Osteoblast (primary cell): Measurements from ENCODE around the gene CACNA1D. TPM values are rescaled to one million over a fixed set of nuclear protein-coding genes. Genes with fewer than 3 reads are reported as not detected.

Experiments
- DNase-seq: peaks from one replicate; pipeline ENCODE4 v3.0.0; 2011; ENCODE audit warnings: low spot score, mixed read lengths; ENCODE audit not compliant: insufficient read length; ENCODE audit errors: missing footprints
- H2AFZ ChIP-seq: 2 replicates; pipeline ENCODE4 v1.6.0; 2011; ENCODE audit warnings: mild to moderate bottlenecking, low read length
- H3K27ac ChIP-seq: 2 replicates; pipeline ENCODE4 v1.5.1; 2011; ENCODE audit warnings: mild to moderate bottlenecking, low read depth, low read length, moderate library complexity
- H3K27me3 ChIP-seq: 2 replicates; pipeline ENCODE4 v1.6.0; 2012; ENCODE audit warnings: mild to moderate bottlenecking, control low read depth, inconsistent platforms, low read length, moderate library complexity; ENCODE audit not compliant: insufficient read depth
- H3K36me3 ChIP-seq: 2 replicates; pipeline ENCODE4 v1.5.1; 2011; ENCODE audit warnings: mild to moderate bottlenecking, low read length, control low read depth, moderate library complexity; ENCODE audit not compliant: insufficient read depth
- H3K4me1 ChIP-seq: 2 replicates; pipeline ENCODE4 v1.5.1; 2011; ENCODE audit warnings: mild to moderate bottlenecking, low read length, control low read depth, moderate library complexity; ENCODE audit not compliant: insufficient read depth
- H3K4me2 ChIP-seq: 2 replicates; pipeline ENCODE4 v1.6.0; 2011; ENCODE audit warnings: mild to moderate bottlenecking, low read length; ENCODE audit not compliant: insufficient read depth
- H3K4me3 ChIP-seq: fragments of 200-600 bp; sonication (generic); 3 replicates; pipeline ENCODE4 v1.5.1; 2012; ENCODE audit warnings: mild to moderate bottlenecking, low read length, inconsistent platforms; ENCODE audit not compliant: insufficient read depth
- H3K79me2 ChIP-seq: 2 replicates; pipeline ENCODE4 v1.6.0; 2012; ENCODE audit warnings: mild to moderate bottlenecking, low read length, control low read depth, inconsistent platforms; ENCODE audit not compliant: insufficient read depth
- H3K9me3 ChIP-seq: 2 replicates; pipeline ENCODE4 v1.5.1; 2011; ENCODE audit warnings: low read depth, low read length, control low read depth
- H4K20me1 ChIP-seq: 2 replicates; pipeline ENCODE4 v1.6.0; 2012; ENCODE audit warnings: mild to moderate bottlenecking, low read length, control low read depth; ENCODE audit not compliant: insufficient read depth
- total RNA-seq: library from RNA; depleted of rRNA; stranded (reverse); fragments of >200 nt; gene quantifications from 2 replicates; pipeline ENCODE4 v1.2.3, GENCODE V29; 2012
- TF ChIP-seq, protein P1 (sequence below): IDR thresholded peaks from 2 replicates; pipeline ENCODE4 v1.5.1; 2011; ENCODE audit warnings: mild to moderate bottlenecking, low read depth, low read length, moderate library complexity; ENCODE audit errors: extremely low read depth

The CACNA1D gene
- total RNA-seq, 1 donor, result under 0.01 TPM

DNA sequence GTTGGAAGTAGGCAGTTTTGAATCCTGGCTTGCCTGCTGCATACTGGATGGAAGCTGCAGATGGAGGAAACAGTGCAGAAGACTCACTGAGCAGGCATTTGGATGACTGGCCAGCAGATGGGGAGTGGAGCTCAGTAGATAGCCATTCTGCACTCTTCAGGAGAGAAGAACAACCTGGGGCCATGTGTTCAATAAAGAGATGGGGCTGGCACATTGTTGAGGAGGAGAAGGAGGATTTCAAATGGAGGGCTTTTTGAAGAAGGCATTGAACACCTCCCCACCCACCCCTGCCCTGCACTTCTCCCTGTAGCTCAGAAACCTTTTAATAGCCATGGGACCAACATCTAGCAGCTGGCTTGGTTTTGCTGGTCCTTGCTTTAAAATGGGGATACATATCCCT lies 109.8 kb downstream of the CACNA1D start:
- no peak overlapping the region for H3K4me3 ChIP-seq
- no peaks in the 10 kb centered on the region for H3K9me3 ChIP-seq
- H3K27me3 ChIP-seq, result no peaks in the 10 kb centered on the region
- H3K4me1 ChIP-seq, result no peaks in the 10 kb centered on the region
- H3K36me3 ChIP-seq, result no peaks in the 10 kb centered on the region
- H3K79me2 ChIP-seq, result no peaks in the 10 kb centered on the region
- DNase-seq, result no peak
- no peak overlapping the region for H3K4me2 ChIP-seq
- no peak overlapping the region for H2AFZ ChIP-seq
- H3K27ac ChIP-seq, result no peak overlapping the region
- H4K20me1 ChIP-seq, result no peaks in the 10 kb centered on the region
- TF ChIP-seq, protein P1, sequence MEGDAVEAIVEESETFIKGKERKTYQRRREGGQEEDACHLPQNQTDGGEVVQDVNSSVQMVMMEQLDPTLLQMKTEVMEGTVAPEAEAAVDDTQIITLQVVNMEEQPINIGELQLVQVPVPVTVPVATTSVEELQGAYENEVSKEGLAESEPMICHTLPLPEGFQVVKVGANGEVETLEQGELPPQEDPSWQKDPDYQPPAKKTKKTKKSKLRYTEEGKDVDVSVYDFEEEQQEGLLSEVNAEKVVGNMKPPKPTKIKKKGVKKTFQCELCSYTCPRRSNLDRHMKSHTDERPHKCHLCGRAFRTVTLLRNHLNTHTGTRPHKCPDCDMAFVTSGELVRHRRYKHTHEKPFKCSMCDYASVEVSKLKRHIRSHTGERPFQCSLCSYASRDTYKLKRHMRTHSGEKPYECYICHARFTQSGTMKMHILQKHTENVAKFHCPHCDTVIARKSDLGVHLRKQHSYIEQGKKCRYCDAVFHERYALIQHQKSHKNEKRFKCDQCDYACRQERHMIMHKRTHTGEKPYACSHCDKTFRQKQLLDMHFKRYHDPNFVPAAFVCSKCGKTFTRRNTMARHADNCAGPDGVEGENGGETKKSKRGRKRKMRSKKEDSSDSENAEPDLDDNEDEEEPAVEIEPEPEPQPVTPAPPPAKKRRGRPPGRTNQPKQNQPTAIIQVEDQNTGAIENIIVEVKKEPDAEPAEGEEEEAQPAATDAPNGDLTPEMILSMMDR, result no peak

DNA sequence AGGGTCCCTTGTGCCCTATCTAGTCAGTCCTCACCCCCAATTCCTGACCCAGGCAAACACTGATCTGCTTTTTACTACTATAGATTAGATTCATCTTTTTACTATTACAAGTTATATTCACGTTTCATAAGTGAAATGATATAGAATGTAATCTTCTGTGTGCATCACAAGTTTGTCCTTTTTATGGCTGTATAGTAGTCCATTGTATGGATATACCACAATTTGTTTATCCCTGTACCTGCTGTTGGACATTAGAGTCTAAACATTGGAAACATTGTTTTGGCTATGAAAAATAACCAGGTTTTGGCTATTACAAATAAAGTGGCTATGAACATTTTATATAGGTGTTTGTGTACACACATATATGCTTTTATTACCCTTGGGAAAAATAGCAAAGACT lies 112.4 kb downstream of the CACNA1D start:
- no peaks in the 10 kb centered on the region for H3K4me1 ChIP-seq
- no peak overlapping the region for H3K27ac ChIP-seq
- H4K20me1 ChIP-seq, result no peaks in the 10 kb centered on the region
- H3K36me3 ChIP-seq, result no peaks in the 10 kb centered on the region
- H3K4me2 ChIP-seq, result no peak overlapping the region
- H3K79me2 ChIP-seq, result no peaks in the 10 kb centered on the region
- H3K27me3 ChIP-seq, result no peaks in the 10 kb centered on the region
- no peak for DNase-seq
- H3K4me3 ChIP-seq, result no peak overlapping the region
- no peaks in the 10 kb centered on the region for H3K9me3 ChIP-seq
- TF ChIP-seq, protein P1, result no peak
- no peak overlapping the region for H2AFZ ChIP-seq

DNA sequence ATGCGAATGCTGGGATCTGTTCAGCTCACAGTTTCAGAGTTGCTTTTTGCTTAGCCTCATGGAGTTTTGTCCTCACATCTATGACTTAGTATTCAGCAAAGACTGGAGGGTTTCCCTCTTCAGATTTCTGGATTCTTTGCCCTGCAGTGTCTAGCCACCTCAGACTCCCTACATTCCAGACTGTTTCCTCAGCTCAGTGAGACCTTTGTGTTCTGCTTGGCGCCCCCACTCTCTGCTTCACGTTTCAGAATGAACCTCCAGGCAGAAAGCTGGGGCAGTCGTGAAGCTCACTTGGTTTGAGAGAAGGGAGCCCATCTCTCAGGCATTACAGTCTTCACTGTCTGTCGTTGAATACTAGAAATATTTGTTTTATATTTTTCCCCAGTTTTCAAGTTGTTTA lies 118.1 kb downstream of the CACNA1D start:
- no peaks in the 10 kb centered on the region for H3K4me1 ChIP-seq
- no peak for DNase-seq
- no peaks in the 10 kb centered on the region for H3K36me3 ChIP-seq
- no peaks in the 10 kb centered on the region for H4K20me1 ChIP-seq
- H2AFZ ChIP-seq, result no peak overlapping the region
- H3K79me2 ChIP-seq, result no peaks in the 10 kb centered on the region
- no peaks in the 10 kb centered on the region for H3K9me3 ChIP-seq
- no peak overlapping the region for H3K27ac ChIP-seq
- no peak overlapping the region for H3K4me2 ChIP-seq
- H3K4me3 ChIP-seq, result no peak overlapping the region
- H3K27me3 ChIP-seq, result no peaks in the 10 kb centered on the region
- TF ChIP-seq, protein P1, result no peak

DNA sequence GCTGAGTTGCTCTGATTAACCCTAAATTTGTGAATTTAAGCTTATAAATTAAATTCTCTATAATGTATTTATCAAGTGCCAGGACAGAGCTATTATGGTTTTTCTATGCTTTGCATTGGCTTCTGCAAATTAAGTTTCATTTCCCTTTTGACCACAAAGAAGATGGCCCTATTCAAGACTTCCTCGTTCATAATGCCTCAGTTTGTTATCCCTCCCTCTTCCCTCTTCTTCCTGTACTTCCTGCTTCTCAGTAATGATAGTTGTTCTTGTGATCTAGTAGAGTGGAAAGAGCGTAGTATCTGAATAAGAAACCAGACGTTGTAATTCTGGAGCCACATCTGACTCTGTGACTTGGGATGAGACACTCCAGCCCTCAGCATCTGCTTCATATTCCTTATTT lies 118.7 kb downstream of the CACNA1D start:
- Histone ChIP-seq H4K20me1 (no peaks in the 10 kb centered on the region), H3K9me3 (no peaks in the 10 kb centered on the region), H3K4me1 (no peaks in the 10 kb centered on the region), H3K79me2 (no peaks in the 10 kb centered on the region), H3K36me3 (no peaks in the 10 kb centered on the region), H3K4me2 (no peak overlapping the region), H3K27me3 (no peaks in the 10 kb centered on the region), H3K27ac (no peak overlapping the region), H2AFZ (no peak overlapping the region), H3K4me3 (no peak overlapping the region)
- TF ChIP-seq, protein P1, result no peak
- no peak for DNase-seq
